Hepatocyte (in vitro differentiated cells): ENCODE measurements around the gene KANTR.

Experiments used
- CTCF ChIP-seq: fragments of 200-600 bp; sonication (generic); IDR thresholded peaks from 2 replicates; pipeline ENCODE4 v1.5.1; 2016; ENCODE audit warnings: antibody characterized with exemption, mild to moderate bottlenecking; ENCODE audit not compliant: poor library complexity
- EZH2phosphoT487 ChIP-seq: fragments of 200-600 bp; sonication (generic); IDR thresholded peaks from one replicate; pipeline ENCODE4 v1.6.1; 2018; ENCODE audit warnings: antibody characterized with exemption, mild to moderate bottlenecking, low read depth, moderate library complexity; ENCODE audit not compliant: unreplicated experiment, severe bottlenecking

DNA sequence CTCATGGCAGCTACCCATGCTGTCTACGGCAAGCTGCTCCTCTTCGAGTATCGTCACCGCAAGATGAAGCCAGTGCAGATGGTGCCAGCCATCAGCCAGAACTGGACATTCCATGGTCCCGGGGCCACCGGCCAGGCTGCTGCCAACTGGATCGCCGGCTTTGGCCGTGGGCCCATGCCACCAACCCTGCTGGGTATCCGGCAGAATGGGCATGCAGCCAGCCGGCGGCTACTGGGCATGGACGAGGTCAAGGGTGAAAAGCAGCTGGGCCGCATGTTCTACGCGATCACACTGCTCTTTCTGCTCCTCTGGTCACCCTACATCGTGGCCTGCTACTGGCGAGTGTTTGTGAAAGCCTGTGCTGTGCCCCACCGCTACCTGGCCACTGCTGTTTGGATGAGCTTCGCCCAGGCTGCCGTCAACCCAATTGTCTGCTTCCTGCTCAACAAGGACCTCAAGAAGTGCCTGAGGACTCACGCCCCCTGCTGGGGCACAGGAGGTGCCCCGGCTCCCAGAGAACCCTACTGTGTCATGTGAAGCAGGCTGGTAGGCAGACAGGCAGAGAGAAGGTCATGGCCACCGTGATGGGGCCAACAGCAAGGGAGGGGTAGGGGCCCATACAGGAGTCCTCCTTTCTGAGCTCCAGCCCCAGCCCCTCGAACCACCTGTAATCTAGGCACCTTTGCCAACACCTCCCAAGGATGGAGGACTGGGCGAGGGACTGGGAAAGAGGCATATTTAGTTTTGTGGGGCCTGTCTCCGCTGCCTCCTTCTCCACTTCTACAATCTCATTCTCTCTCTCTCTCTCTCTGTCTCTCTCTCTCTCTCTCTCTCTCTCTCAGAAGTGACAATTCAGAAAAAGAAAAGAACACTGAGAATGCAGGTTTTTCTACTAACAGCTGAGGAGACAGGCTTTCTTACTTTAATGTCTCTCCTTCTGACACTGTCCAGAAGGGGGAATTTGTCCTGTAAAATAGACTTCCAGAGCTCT, 16.4 kb upstream of the KANTR start:
- TF ChIP-seq CTCF, result no peak
- no peak for TF ChIP-seq EZH2phosphoT487
